Adipocyte (in vitro differentiated cells): ENCODE results near the gene CRYL1.
A peak's percentile ranks its signal among the peaks of the same experiment; 100 is the strongest.

Experiments
- DNase-seq: peaks from one replicate; pipeline ENCODE4 v3.0.0-alpha.2; 2015; ENCODE audit warnings: low read depth
- H3K27me3 ChIP-seq: replicated peaks from 2 replicates; pipeline ENCODE4 v1.7.0; 2013; ENCODE audit warnings: mild to moderate bottlenecking, low read length, moderate library complexity; ENCODE audit not compliant: control insufficient read depth, insufficient read depth
- H3K36me3 ChIP-seq: 2 replicates; pipeline ENCODE4 v1.7.0; 2013; ENCODE audit warnings: low read length, mild to moderate bottlenecking, moderate library complexity; ENCODE audit not compliant: control insufficient read depth, insufficient read depth, severe bottlenecking
- H3K4me1 ChIP-seq: 2 replicates; pipeline ENCODE4 v1.7.0; 2013; ENCODE audit warnings: mild to moderate bottlenecking, low read length, moderate library complexity; ENCODE audit not compliant: control insufficient read depth, insufficient read depth
- H3K4me3 ChIP-seq: 2 replicates; pipeline ENCODE4 v1.7.0; 2013; ENCODE audit warnings: mild to moderate bottlenecking, low read length, moderate library complexity
- H3K9ac ChIP-seq: 2 replicates; pipeline ENCODE4 v1.7.0; 2013; ENCODE audit warnings: mild to moderate bottlenecking, low read length, moderate library complexity
- H3K9me3 ChIP-seq: 2 replicates; pipeline ENCODE4 v1.7.0; 2013; ENCODE audit warnings: mild to moderate bottlenecking, low read length, moderate library complexity; ENCODE audit not compliant: control insufficient read depth

CRYL1 gene

DNA sequence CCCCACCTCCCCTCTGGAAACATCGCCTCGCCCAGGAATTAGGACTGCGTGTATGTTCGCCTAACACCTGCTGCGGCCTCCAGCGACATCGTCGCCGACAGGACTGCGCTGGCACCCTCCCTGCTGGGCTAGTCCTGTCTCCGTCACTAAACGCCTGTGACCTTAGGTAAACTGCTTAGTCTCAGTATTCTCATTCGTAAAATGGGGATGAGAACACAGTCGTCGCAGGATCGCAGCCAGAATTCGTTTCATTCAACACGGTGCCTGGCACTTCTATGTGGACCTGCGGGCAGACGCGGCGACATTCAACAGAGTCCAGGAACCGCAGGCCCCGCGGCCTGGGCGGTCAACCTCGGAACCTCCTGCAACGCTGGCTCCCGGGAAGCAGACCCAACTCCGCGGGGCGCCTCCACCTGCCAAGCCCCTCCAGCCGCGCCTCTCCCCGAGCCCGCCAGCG lies 485 bp downstream of the CRYL1 start:
- peak overlapping the region; percentile 82 for H3K4me3 ChIP-seq
- peak overlapping the region; percentile 88 for H3K9ac ChIP-seq
- H3K27me3 ChIP-seq, result no peaks in the 10 kb centered on the region
- no peaks in the 10 kb centered on the region for H3K9me3 ChIP-seq
- H3K4me1 ChIP-seq, result peaks cover 11% of the 10 kb centered on the region
- no peaks in the 10 kb centered on the region for H3K36me3 ChIP-seq
- no peak for DNase-seq

- DNase-seq, result peak; percentile 13
- no peaks in the 10 kb centered on the region for H3K27me3 ChIP-seq
- H3K9ac ChIP-seq, result no peak overlapping the region
- H3K4me1 ChIP-seq, result peaks cover 14% of the 10 kb centered on the region
- H3K4me3 ChIP-seq, result no peak overlapping the region
- no peaks in the 10 kb centered on the region for H3K9me3 ChIP-seq
- H3K36me3 ChIP-seq, result no peaks in the 10 kb centered on the region
Measured at GRCh38 chr13:20521364-20522115, 4.1 kb downstream of the CRYL1 start.

GRCh38 chr13:20519875-20520274 lies 5.8 kb downstream of the CRYL1 start:
- H3K9ac ChIP-seq, result no peak overlapping the region
- H3K4me1 ChIP-seq, result peaks cover 10% of the 10 kb centered on the region
- no peaks in the 10 kb centered on the region for H3K27me3 ChIP-seq
- H3K36me3 ChIP-seq, result no peaks in the 10 kb centered on the region
- no peaks in the 10 kb centered on the region for H3K9me3 ChIP-seq
- DNase-seq, result peak; percentile 20
- no peak overlapping the region for H3K4me3 ChIP-seq

GRCh38 chr13:20518660-20519100 lies 7.0 kb downstream of the CRYL1 start:
- H3K36me3 ChIP-seq, result no peaks in the 10 kb centered on the region
- H3K4me1 ChIP-seq, result peaks cover 7% of the 10 kb centered on the region
- H3K4me3 ChIP-seq, result no peak overlapping the region
- no peak for DNase-seq
- H3K9ac ChIP-seq, result no peak overlapping the region
- H3K9me3 ChIP-seq, result no peaks in the 10 kb centered on the region
- no peaks in the 10 kb centered on the region for H3K27me3 ChIP-seq

DNA sequence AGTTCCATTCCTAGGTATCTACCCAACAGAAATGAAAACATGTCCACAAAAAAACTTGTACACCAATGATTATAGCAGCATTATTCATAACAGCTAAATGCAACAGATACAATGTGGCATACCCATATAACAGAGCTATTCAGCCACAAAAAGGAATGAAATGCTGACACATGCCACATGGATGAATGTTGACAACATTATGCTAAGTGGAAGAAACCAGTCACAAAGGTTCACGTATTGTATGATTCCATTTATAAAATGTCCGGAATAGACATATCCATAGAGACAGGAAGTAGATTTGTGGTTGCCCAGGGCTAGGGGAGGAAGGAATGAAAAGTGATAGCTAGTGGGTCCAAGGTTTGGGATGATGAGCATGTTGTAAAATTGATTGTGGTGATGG lies 10.8 kb downstream of the CRYL1 start:
- peaks cover 16% of the 10 kb centered on the region for H3K36me3 ChIP-seq
- DNase-seq, result no peak
- H3K9ac ChIP-seq, result no peak overlapping the region
- no peak overlapping the region for H3K4me3 ChIP-seq
- peaks cover 2% of the 10 kb centered on the region for H3K4me1 ChIP-seq
- H3K9me3 ChIP-seq, result no peaks in the 10 kb centered on the region
- no peaks in the 10 kb centered on the region for H3K27me3 ChIP-seq

DNA sequence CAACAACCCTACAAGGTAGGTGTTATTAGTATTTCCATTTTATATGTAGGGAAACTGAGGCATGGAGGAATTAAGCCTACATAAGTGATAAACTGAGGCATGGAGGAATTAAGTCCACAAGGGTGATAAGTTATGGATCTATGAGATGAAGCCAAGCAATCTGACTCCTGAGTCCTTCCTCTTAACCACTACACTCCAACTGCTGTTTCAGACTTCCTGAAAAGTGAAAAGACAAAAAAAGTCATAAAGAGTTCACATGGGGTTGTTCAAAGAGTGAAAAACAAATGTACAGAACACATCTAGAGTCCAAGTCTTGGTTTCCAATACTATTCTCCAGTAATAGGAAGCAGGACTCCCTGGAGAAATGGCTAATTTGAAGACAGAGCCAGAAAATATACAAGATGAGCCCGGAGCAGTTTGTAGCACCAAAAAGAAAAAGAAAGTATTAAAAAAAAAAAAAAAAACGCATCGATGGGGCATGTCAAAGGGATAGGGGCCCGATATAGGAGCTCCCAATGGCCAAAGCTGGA lies 12.1 kb downstream of the CRYL1 start:
- no peaks in the 10 kb centered on the region for H3K9me3 ChIP-seq
- H3K36me3 ChIP-seq, result peaks cover 16% of the 10 kb centered on the region
- no peak overlapping the region for H3K4me3 ChIP-seq
- no peak overlapping the region for H3K9ac ChIP-seq
- no peaks in the 10 kb centered on the region for H3K4me1 ChIP-seq
- DNase-seq, result no peak
- no peaks in the 10 kb centered on the region for H3K27me3 ChIP-seq

GRCh38 chr13:20512042-20512683 lies 13.5 kb downstream of the CRYL1 start:
- H3K27me3 ChIP-seq, result no peaks in the 10 kb centered on the region
- peaks cover 16% of the 10 kb centered on the region for H3K36me3 ChIP-seq
- no peaks in the 10 kb centered on the region for H3K4me1 ChIP-seq
- no peak for DNase-seq
- no peak overlapping the region for H3K4me3 ChIP-seq
- H3K9me3 ChIP-seq, result no peaks in the 10 kb centered on the region
- no peak overlapping the region for H3K9ac ChIP-seq

DNA sequence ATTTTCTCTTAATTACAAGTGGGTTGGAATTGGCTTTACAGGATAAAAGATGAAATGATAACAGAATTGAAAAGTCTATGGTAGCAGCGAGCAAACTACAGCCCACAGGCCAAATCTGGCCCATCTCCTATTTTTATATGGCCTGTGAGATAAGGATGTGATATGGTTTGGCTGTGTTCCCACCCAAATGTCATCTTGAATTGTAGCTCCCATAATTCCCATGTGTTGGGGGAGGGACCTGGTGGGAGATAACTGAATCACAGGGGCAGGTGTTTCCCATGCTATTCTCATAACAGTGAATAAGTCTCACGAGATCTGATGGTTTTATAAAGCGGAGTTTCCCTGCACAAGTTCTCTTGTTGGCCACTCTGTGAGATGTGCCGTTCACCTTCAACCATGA lies 19.0 kb downstream of the CRYL1 start:
- Histone ChIP-seq H3K4me1 (no peaks in the 10 kb centered on the region), H3K27me3 (no peaks in the 10 kb centered on the region), H3K9me3 (no peaks in the 10 kb centered on the region), H3K4me3 (no peak overlapping the region), H3K9ac (no peak overlapping the region), H3K36me3 (peaks cover 8% of the 10 kb centered on the region)
- no peak for DNase-seq

DNA sequence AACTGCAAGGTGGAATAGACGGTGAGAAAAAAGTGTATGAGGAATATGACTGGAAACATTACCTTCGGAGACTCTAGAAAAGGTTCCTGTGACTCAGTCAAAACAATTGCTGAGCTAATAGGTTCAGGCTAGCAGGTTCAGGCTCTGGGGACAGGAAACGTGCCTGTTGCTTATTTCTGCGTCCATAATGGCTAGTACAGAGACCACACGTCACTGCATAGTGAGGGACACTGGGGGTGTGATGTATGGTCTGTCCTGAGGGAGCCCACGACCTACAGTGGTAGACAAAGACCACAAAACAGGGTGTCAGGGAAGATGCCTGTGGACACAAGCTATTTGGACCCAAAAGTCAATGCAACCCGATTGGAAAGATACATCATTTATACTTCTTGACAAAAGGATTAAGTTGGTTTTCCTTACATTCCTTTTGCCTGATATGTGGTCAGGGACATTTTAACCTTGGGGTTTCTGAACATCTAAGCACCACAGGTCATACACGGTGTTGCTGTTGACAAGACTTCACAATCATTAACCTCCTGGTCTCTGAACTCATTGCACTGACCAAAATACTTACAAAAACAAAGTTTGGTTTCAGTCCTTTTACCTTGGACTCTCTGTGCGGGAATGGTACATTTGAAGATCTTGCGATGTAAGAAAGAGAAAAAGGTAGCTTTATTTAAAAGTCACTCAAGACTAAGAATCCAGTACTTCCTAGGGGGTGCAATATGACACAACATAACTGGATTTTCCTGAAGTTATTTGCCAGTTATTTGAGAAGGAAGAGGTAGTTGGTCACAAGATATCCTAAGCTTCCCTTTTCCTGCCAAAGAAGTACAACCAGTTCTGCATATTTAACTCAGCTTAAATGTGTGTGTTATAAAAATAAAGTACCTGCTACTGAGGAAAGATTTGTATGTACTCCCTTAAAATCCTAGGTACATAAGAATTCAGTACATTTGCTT lies 20.0 kb downstream of the CRYL1 start:
- DNase-seq, result no peak
- Histone ChIP-seq H3K9me3 (no peaks in the 10 kb centered on the region), H3K4me1 (no peaks in the 10 kb centered on the region), H3K9ac (no peak overlapping the region), H3K27me3 (no peaks in the 10 kb centered on the region), H3K36me3 (peaks cover 1% of the 10 kb centered on the region), H3K4me3 (no peak overlapping the region)

DNA sequence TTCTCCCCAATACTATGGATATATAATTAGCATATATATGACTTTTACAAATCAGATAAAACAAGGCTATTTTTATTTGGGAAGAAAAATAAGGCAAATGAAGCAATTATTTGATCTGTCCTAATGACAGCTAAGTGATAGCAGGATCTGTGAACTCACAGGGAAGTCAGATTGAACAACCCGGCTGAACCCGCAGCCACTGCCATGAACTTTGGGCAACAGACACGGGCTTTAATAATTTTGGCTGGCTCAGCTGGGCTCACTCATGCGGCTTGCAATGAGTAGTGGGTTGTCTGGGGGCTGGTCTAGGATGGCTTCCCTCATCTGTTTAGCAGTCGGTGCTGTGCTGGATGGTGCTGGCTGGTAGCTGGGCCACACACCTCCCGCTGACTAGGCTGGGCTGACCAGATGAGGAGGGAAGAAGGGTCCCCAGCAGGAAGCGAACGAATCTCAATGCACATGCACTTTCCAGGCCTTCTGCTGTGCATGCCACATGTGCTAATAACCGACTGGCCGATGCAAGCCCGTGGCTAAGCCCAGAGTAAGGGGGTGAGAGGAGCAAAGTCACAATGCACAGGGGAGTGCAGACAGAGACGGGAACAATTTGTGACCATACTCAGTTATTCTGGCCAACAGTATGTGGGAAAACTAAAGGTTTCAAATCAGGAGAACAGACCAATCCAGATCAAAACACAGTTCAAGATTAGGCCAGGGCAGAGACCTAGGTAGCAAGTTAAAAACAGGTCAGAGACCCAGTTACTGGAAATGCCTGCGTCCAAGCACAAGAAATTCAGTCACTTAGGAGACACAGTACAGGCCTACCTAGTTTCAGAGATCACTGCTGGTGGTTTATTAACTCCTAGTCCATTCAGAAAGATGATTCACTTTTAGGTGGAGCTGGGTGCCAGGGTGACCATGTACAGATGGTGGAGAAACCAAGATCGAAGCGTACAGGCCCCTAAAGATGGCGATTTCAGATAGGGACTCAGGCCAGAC lies 22.3 kb downstream of the CRYL1 start:
- Histone ChIP-seq H3K36me3 (no peaks in the 10 kb centered on the region), H3K4me3 (no peak overlapping the region), H3K27me3 (no peaks in the 10 kb centered on the region), H3K9ac (no peak overlapping the region), H3K4me1 (no peaks in the 10 kb centered on the region), H3K9me3 (peaks cover 9% of the 10 kb centered on the region)
- no peak for DNase-seq
